ENCODE measurements around the gene ARHGEF25.

The ARHGEF25 gene

GRCh38 chr12:57621497-57622292, 10.5 kb downstream of the ARHGEF25 start:
- no peak for DNase-seq (ENCODE audit: low read depth in 2 of 2)

GRCh38 chr12:57622293-57623245, 11.3 kb downstream of the ARHGEF25 start:
- DNase-seq (ENCODE audit: low read depth in 2 of 2), result no peak

GRCh38 chr12:57623385-57623784, 12.2 kb downstream of the ARHGEF25 start:
- DNase-seq (ENCODE audit: low read depth in 2 of 2), result no peak

- no peak for DNase-seq (ENCODE audit: low read depth in 2 of 2)
These were observed 12.7 kb downstream of the ARHGEF25 start for GRCh38 chr12:57623811-57624390.

- no peak for DNase-seq (ENCODE audit: low read depth in 2 of 2)
These were observed 13.4 kb downstream of the ARHGEF25 start for GRCh38 chr12:57624441-57625220.

GRCh38 chr12:57625261-57626032, 14.2 kb downstream of the ARHGEF25 start:
- DNase-seq (ENCODE audit: low read depth in 2 of 2), result no peak

GRCh38 chr12:57626111-57626920, 15.1 kb downstream of the ARHGEF25 start:
- DNase-seq (ENCODE audit: low read depth in 2 of 2), result no peak

- DNase-seq (ENCODE audit: low read depth in 2 of 2), result no peak
These were observed 15.7 kb downstream of the ARHGEF25 start for GRCh38 chr12:57626921-57627445.

GRCh38 chr12:57627501-57628279, 16.5 kb downstream of the ARHGEF25 start:
- DNase-seq (ENCODE audit: low read depth in 2 of 2), result no peak

- DNase-seq (ENCODE audit: low read depth in 2 of 2), result no peak
These were observed 17.3 kb downstream of the ARHGEF25 start for GRCh38 chr12:57628280-57629191.

GRCh38 chr12:57629897-57630471, 18.7 kb downstream of the ARHGEF25 start:
- DNase-seq (ENCODE audit: low read depth in 2 of 2), result no peak

GRCh38 chr12:57630891-57631433, 19.7 kb downstream of the ARHGEF25 start:
- DNase-seq (ENCODE audit: low read depth in 2 of 2), result no peak

GRCh38 chr12:57631566-57632072, 20.4 kb downstream of the ARHGEF25 start:
- DNase-seq (ENCODE audit: low read depth in 2 of 2), result no peak

- DNase-seq (ENCODE audit: low read depth in 2 of 2), result no peak
These were observed 21.1 kb downstream of the ARHGEF25 start for GRCh38 chr12:57632073-57632957.

- peak; percentile 48 to 51 for DNase-seq (ENCODE audit: low read depth in 2 of 2)
These were observed 22.0 kb downstream of the ARHGEF25 start, which contains the start of gene B4GALNT1 for GRCh38 chr12:57632958-57633840. Gene B4GALNT1 (minus strand): TSS chr12:57633201. CDS start chr12:57632132, 1,069 bp downstream.

Measured in stimulated activated CD8-positive, alpha-beta memory T cell treated with anti-CD3 and anti-CD28 coated beads, Interleukin-15, amount 100 ng/mL, for 48 hours (primary cell).